Stimulated activated CD8-positive, alpha-beta memory T cell treated with anti-CD3 and anti-CD28 coated beads, Interleukin-2, amount 100 ng/mL, for 48 hours (primary cell): ENCODE results near the gene TAF3.

ENCODE experiments used
- DNase-seq, 2 donors: peaks; one replicate each; pipeline ENCODE4 v3.0.0-alpha.2; 2020; ENCODE audit warnings: low read depth in 2 of 2

TAF3 gene

GRCh38 chr10:7937315-7937945 lies 119.1 kb downstream of the TAF3 start:
- no peak for DNase-seq

GRCh38 chr10:7941576-7941975 lies 123.3 kb downstream of the TAF3 start:
- no peak for DNase-seq

GRCh38 chr10:7942316-7942715 lies 124.0 kb downstream of the TAF3 start:
- DNase-seq: no peak

GRCh38 chr10:7942859-7943258 lies 124.6 kb downstream of the TAF3 start:
- DNase-seq: no peak

- no peak for DNase-seq
Measured at GRCh38 chr10:7944215-7944480, 125.8 kb downstream of the TAF3 start.

- DNase-seq: no peak
Measured at GRCh38 chr10:7944537-7944936, 126.2 kb downstream of the TAF3 start.

GRCh38 chr10:7945034-7945433 lies 126.7 kb downstream of the TAF3 start:
- DNase-seq: no peak

- no peak for DNase-seq
Measured at GRCh38 chr10:7945469-7946187, 127.3 kb downstream of the TAF3 start.

GRCh38 chr10:7948371-7949000 lies 130.2 kb downstream of the TAF3 start:
- no peak for DNase-seq

- no peak for DNase-seq
Measured at GRCh38 chr10:7950981-7951847, 132.9 kb downstream of the TAF3 start.

- DNase-seq: no peak
Measured at GRCh38 chr10:7952266-7952665, 134.0 kb downstream of the TAF3 start.

GRCh38 chr10:7953447-7953846 lies 135.1 kb downstream of the TAF3 start:
- DNase-seq: no peak

- no peak for DNase-seq
Measured at GRCh38 chr10:7955446-7955845, 137.1 kb downstream of the TAF3 start.

GRCh38 chr10:7956508-7956907 lies 138.2 kb downstream of the TAF3 start:
- no peak for DNase-seq

GRCh38 chr10:7957591-7957990 lies 139.3 kb downstream of the TAF3 start:
- no peak for DNase-seq

- no peak for DNase-seq
Measured at GRCh38 chr10:7958442-7958841, 140.1 kb downstream of the TAF3 start.

GRCh38 chr10:7960108-7960507 lies 141.8 kb downstream of the TAF3 start:
- no peak for DNase-seq

- DNase-seq: no peak
Measured at GRCh38 chr10:7962592-7962991, 144.3 kb downstream of the TAF3 start.

GRCh38 chr10:7965457-7965856 lies 147.2 kb downstream of the TAF3 start:
- DNase-seq: no peak

- no peak for DNase-seq
Measured at GRCh38 chr10:7967035-7967434, 148.7 kb downstream of the TAF3 start.

- DNase-seq: no peak
Measured at GRCh38 chr10:7968510-7969112, 150.3 kb downstream of the TAF3 start.

- DNase-seq: no peak
Measured at GRCh38 chr10:7969623-7970022, 151.3 kb downstream of the TAF3 start.
